Spinal cord (tissue), 10 donors: ENCODE measurements around the gene FBXW4. TPM values are rescaled to one million over a fixed set of nuclear protein-coding genes. Genes with fewer than 3 reads are reported as not detected.

ENCODE experiments used
- DNase-seq, 6 donors: peaks; one replicate each; pipeline versions ENCODE4 v3.0.0 to v3.0.0-alpha.2; 2013 to 2015; ENCODE audit warnings: low spot score in 6 of 6, low read depth in 4 of 6
- H3K27ac ChIP-seq: one replicate; pipeline ENCODE4 v1.5.1; 2013; ENCODE audit warnings: low read depth, low read length, control low read depth
- H3K27me3 ChIP-seq: one replicate; pipeline ENCODE4 v1.6.1; 2013; ENCODE audit warnings: low read length; ENCODE audit not compliant: control insufficient read depth, insufficient read depth
- H3K36me3 ChIP-seq: one replicate; pipeline ENCODE4 v1.6.1; 2013; ENCODE audit warnings: low read length; ENCODE audit not compliant: control insufficient read depth, insufficient read depth
- H3K4me1 ChIP-seq: one replicate; pipeline ENCODE4 v1.6.1; 2013; ENCODE audit warnings: low read length; ENCODE audit not compliant: control insufficient read depth, insufficient read depth
- H3K4me3 ChIP-seq: one replicate; pipeline ENCODE4 v1.5.1; 2013; ENCODE audit warnings: low read depth, low read length, control low read depth
- H3K9me3 ChIP-seq: one replicate; pipeline ENCODE4 v1.6.1; 2013; ENCODE audit warnings: low read length; ENCODE audit not compliant: control insufficient read depth, insufficient read depth
- WGBS: methylation state at CpG from one replicate; pipeline ENCODE4 v1.1.5; 2013; ENCODE audit warnings: missing lambda C conversion rate; ENCODE audit not compliant: insufficient coverage; 5-methylcytosine and 5-hydroxymethylcytosine counted together
- polyA plus RNA-seq, 2 donors: library from polyadenylated mRNA; unstranded; fragments of 120-200 nt; gene quantifications; one replicate each; pipeline ENCODE4 v1.2.1, GENCODE V29; 2013; ENCODE audit not compliant: insufficient read length in 2 of 2
- total RNA-seq, 2 donors: library from RNA; depleted of rRNA in 1 of 2; stranded (reverse); fragments of 120-200 nt in 1 of 2; fragments of >200 nt in 1 of 2; gene quantifications; one replicate each; pipeline versions ENCODE4 v1.2.3 to v1.2.4, GENCODE V29; 2013 to 2014
- donor health status: healthy.

Gene FBXW4
- total and polyA plus RNA-seq, 4 donors, result 40.1 to 49.1 (median 45.5) TPM

DNA sequence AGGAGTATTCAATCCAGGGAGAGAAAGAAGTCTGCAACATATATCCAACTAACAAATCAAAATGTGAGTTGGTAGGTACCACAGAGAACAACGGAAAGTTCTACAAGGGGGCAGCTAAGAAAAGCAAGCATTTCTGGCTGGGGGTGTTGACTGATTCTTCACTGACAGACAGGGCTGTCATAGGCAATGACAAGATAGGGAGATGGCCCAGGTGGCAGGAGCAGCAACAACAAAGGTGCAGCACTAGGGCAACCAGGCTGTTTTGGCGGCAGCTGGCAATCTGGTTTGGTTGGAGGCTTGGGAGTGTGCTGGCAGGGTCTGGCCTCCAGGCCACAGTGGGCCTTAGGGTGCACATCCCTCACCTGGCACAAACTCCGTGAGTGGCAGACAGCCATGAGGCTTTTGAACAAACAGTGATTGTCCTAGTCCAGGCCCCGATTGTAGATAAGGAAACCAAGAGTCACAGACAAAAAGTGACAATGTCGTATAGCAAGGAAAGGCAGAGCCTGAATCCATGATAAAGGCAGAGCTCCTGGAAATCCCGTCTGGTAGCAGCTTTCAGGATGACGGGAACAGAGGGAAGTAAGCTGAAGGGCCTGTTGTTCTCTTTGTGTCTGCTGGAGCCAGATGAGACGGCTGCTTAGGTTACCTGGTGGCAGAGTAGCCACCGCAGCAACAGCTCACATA, 78.4 kb downstream of the FBXW4 start:
- DNase-seq, result no peak
- Histone ChIP-seq H3K36me3 (peaks cover 67% of the 10 kb centered on the region), H3K4me1 (peaks cover 35% of the 10 kb centered on the region), H3K9me3 (no peaks in the 10 kb centered on the region), H3K27ac (no peak overlapping the region), H3K27me3 (no peaks in the 10 kb centered on the region), H3K4me3 (no peak overlapping the region)
- 71% methylated on average over 7 of the region's 9 CpGs for WGBS

DNA sequence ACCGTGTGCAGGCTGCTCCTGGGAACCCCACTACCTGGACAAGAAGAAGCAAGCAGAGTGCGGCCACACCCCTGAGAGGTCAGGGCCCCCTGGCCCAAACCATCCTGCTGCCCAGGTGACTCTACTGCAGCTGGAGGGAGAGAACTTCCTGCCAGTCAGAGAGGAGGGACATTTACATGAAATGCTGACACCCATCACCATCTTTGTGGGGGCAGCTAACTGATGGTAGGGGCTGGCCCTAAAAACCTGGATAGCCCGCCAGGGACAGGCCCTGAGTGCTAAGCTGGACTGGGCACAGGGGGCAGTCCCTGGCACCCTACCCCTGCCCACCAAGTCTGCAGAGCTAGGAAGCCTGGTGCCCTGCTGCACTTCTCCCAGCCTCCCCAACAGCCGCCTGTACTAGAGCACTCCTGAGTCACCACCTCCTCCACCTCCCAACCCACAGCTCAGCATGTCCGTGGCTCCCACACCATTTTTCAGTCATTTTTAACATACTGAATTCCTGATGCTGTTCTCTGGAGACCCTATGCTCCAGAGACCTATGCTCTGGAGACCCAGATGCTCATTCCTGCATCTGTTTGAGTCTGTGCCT, 79.3 kb downstream of the FBXW4 start:
- H3K27ac ChIP-seq, result no peak overlapping the region

DNA sequence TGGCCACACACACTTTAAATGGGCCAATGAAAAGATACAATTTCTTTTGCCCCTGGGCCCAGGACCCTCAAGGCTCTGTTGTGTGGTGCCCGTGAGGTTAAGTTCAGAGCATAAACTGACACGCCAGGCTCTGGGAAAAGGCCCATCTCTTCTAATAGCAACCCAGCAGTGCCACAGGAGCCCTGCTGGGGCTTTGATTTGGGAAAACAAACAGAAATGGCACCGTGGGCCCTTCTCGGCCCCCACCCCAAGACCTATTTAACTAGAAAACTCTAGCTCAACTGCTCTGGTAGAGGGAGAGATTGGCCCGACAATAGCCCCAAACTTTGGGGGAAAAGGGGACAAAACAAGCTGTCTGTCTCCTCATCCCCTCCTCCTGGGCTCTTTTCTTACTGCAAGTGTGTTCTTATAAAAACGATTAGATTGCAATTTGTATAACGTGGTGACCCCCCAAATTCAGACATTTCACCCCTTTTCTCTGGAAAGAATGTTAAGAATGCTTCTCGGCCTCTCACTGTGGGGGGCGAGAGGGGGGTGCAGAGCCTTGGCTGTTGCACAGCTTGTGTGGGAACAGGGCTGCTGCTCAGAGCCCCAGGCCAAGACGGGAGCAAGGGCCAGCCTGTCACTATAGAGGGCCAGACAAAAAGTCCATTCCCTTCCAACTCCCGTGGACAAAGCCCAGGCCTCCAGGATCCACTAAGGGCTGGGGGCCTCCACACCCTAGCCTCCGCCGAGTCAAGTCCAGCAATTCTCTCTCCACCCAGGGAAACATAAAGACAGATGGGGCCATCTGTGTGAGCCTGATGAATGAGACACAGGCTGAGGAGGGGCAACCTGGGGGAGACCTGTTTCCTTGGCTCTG, 80.1 kb downstream of the FBXW4 start:
- Histone ChIP-seq H3K27ac (no peak overlapping the region), H3K36me3 (peaks cover 73% of the 10 kb centered on the region), H3K9me3 (no peaks in the 10 kb centered on the region), H3K4me3 (no peak overlapping the region), H3K4me1 (peaks cover 35% of the 10 kb centered on the region), H3K27me3 (no peaks in the 10 kb centered on the region)
- 50% methylated on average over 7 of the region's 13 CpGs for WGBS
- DNase-seq, result peak in 1 of 6 donors; percentile 28

More for the DNA sequence above, 79.3 kb downstream of the FBXW4 start:
- WGBS, result 75% methylated on average over 5 of the region's 5 CpGs
- H3K4me1 ChIP-seq, result peaks cover 35% of the 10 kb centered on the region
- no peaks in the 10 kb centered on the region for H3K9me3 ChIP-seq
- H3K4me3 ChIP-seq, result no peak overlapping the region
- H3K36me3 ChIP-seq, result peaks cover 71% of the 10 kb centered on the region
- no peak for DNase-seq
- no peaks in the 10 kb centered on the region for H3K27me3 ChIP-seq

DNA sequence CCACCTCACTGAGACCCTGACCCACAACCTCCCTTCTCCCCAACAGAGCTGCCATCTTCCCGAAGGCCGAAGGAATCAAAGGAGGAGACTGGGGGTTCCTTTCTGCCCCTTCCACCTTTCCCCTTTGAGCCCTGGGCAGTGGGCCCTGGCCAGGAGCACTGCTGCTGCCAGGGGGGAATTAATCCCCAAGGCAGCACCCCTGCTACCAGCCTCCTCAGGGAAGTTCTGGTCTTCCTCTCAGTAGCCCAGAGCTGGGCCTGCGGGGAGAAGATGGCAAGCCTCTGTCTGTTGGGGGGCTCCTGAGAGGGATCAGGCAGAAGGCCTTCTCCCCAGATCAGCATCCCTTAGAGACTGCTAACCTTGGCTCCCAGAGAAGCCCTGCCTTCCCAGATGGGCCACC, 81.3 kb downstream of the FBXW4 start:
- Histone ChIP-seq H3K9me3 (no peaks in the 10 kb centered on the region), H3K27ac (no peak overlapping the region), H3K4me1 (peaks cover 35% of the 10 kb centered on the region), H3K27me3 (no peaks in the 10 kb centered on the region), H3K4me3 (no peak overlapping the region), H3K36me3 (peaks cover 76% of the 10 kb centered on the region)
- 100% methylated on average over 2 of the region's 3 CpGs for WGBS
- DNase-seq, result no peak

DNA sequence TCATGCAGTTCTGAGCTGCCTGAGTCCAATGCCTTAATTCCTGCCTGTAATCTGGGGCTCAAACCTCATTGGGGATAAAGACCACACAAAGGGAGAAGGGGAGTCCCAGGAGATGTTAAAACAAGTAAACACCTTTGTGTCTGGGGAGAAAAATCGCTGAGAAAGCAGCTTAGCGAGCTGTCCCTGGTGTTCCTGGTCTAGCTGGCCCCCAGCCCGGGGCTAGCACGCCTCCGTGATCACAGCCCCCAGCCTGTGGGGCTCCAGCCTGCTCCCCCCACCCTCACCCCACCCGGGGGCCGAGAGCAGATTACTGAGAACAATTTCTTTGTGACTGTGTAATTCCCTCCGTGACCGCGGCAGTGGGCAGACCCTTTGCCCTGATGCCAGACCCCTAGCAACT, 82.1 kb downstream of the FBXW4 start:
- Histone ChIP-seq H3K4me1 (peaks cover 35% of the 10 kb centered on the region), H3K9me3 (no peaks in the 10 kb centered on the region), H3K27ac (no peak overlapping the region), H3K4me3 (no peak overlapping the region), H3K27me3 (no peaks in the 10 kb centered on the region), H3K36me3 (peaks cover 73% of the 10 kb centered on the region)
- WGBS, result 27% methylated on average over 3 of the region's 10 CpGs
- DNase-seq, result no peak

DNA sequence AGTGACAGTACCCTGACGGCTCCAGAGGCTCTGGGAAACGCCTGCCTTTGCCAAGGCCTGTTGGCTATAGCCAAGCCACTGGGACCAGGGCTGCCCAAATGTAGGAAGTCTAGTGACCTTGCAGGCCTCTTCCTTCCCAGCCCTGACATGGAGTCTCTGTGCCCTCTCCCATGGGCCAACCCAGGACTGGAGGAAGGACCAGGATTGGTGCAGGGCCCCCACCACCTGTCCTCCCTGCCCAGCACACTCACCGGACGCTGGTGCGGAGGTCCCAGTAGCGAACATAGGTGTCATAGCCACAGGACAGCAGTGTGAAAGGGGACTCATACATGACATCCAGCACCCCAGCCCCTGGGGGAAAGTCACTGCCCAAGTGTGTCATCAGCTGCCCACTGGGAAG, 82.9 kb downstream of the FBXW4 start:
- no peak for DNase-seq
- Histone ChIP-seq H3K4me1 (peaks cover 35% of the 10 kb centered on the region), H3K4me3 (no peak overlapping the region), H3K27ac (no peak overlapping the region), H3K36me3 (peaks cover 78% of the 10 kb centered on the region), H3K9me3 (no peaks in the 10 kb centered on the region), H3K27me3 (no peaks in the 10 kb centered on the region)
- 92% methylated on average over 5 of the region's 6 CpGs for WGBS

DNA sequence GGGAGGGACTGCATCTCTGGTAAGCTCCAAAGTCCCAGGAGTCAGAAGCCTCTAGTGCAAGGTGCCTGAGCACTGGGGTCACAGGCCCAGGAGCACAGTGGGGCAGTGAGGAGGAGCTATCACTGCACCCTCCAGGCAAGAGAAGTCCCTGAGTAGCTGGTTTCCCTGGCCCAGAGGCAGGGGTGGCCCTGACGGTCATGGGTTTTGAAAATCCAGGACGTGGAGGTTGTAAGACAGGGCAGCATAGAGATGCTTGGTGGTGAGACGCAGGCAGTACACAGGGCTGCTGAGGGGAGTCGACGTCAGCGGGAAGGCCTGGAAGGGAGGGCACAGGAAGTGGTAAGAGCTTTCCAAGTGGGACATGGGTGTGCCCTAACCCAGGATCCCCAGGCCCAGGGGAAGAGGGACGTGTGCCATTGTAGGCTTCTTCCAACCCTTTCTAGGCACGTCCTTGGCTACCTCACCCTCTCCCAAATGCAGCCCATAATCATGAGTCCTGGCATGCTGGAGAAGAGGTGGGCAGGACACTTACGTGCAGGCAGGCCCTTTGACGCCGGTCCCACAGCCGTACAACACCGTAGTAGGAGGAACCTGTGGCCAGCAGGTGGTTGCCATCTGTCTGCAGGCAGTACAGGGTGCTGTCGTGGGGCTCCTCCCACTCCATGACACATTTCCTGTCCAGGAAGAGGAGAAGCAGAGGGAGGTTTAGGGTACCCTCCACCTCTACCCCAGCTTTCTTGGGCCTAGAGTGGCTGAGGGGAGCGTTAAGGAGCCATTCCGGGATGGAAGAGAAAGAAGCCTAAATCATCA, 83.7 kb downstream of the FBXW4 start:
- Histone ChIP-seq H3K4me1 (peaks cover 35% of the 10 kb centered on the region), H3K9me3 (no peaks in the 10 kb centered on the region), H3K4me3 (no peak overlapping the region), H3K36me3 (peaks cover 75% of the 10 kb centered on the region), H3K27me3 (no peaks in the 10 kb centered on the region), H3K27ac (no peak overlapping the region)
- no peak for DNase-seq
- WGBS, result 84% methylated on average over 9 of the region's 16 CpGs

DNA sequence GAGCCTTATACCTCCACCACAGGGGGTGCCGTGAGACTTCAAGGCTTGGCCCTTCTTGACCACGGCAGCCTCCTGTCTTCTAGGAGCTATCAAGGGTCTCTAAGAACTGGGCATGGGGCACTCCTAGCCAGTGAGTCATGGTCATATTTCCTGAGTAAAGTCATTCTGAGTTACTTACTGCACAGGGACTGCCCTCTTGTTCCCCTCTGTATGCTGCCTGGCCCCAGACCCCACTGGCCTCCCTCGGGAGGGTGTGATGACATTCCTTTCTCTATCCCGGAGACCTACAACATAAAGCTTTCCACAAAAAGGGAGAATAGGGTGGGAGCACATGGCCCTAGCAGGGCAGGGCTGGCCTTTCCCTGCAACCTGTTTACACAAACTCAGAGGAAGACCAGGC, 85.5 kb downstream of the FBXW4 start:
- no peaks in the 10 kb centered on the region for H3K9me3 ChIP-seq
- H3K4me3 ChIP-seq, result no peak overlapping the region
- H3K27me3 ChIP-seq, result no peaks in the 10 kb centered on the region
- no peak overlapping the region for H3K27ac ChIP-seq
- H3K4me1 ChIP-seq, result peaks cover 22% of the 10 kb centered on the region
- WGBS, result 100% methylated on average over 2 of the region's 4 CpGs
- DNase-seq, result no peak
- peaks cover 83% of the 10 kb centered on the region for H3K36me3 ChIP-seq

DNA sequence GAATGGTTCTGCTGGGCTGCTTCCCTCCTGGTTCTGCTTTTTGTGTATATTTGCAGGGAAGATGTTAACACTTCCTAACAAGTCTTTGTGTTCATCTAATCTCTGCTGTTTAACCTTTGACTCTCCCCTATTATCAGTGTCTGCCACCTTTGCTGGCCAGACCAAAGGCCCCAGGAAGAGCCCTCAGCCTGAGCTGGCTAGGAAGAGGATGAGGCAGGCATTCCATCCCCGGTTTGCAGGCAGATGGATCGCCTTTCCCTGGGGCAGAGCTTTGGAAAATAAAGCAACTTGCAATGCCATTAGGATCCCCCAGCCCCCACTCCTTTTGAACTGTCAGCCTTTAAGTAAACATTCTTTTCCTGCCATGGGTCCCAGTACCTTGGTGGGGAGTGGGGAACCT, 87.8 kb downstream of the FBXW4 start:
- no peaks in the 10 kb centered on the region for H3K27me3 ChIP-seq
- H3K27ac ChIP-seq, result no peak overlapping the region
- H3K4me1 ChIP-seq, result peaks cover 9% of the 10 kb centered on the region
- no peaks in the 10 kb centered on the region for H3K9me3 ChIP-seq
- H3K4me3 ChIP-seq, result no peak overlapping the region
- no peak for DNase-seq
- WGBS, result 0% methylated on average over 1 of the region's 2 CpGs
- H3K36me3 ChIP-seq, result peaks cover 69% of the 10 kb centered on the region
